Stomach (tissue), 4 donors: ENCODE data around the gene GLRA3.

Experiments
- CTCF ChIP-seq, 7 experiments: fragments of 450-650 bp in 4 of 7; fragments of 200-600 bp in 3 of 7; sonication (generic) in 3 of 7; IDR thresholded peaks; one replicate each; pipeline ENCODE4 v1.5.1; 2016 to 2019; ENCODE audit warnings: antibody characterized with exemption in 7 of 7, control low read depth in 2 of 7, mild to moderate bottlenecking in 1 of 7
- EP300 ChIP-seq: sonication (generic); formaldehyde crosslinking; IDR thresholded peaks from one replicate; pipeline ENCODE4 v1.6.1; 2017; ENCODE audit warnings: antibody characterized with exemption
- POLR2A ChIP-seq, 4 donors: fragments of 450-650 bp; IDR thresholded peaks; one replicate each; pipeline ENCODE4 v1.6.1; 2016; ENCODE audit warnings: antibody characterized with exemption in 4 of 4, control low read depth in 2 of 4, mild to moderate bottlenecking in 1 of 4, moderate library complexity in 1 of 4
- POLR2AphosphoS5 ChIP-seq, 3 donors: sonication (generic); formaldehyde crosslinking; IDR thresholded peaks; one replicate each; pipeline ENCODE4 v1.6.1; 2016; ENCODE audit warnings: antibody characterized with exemption in 3 of 3

DNA sequence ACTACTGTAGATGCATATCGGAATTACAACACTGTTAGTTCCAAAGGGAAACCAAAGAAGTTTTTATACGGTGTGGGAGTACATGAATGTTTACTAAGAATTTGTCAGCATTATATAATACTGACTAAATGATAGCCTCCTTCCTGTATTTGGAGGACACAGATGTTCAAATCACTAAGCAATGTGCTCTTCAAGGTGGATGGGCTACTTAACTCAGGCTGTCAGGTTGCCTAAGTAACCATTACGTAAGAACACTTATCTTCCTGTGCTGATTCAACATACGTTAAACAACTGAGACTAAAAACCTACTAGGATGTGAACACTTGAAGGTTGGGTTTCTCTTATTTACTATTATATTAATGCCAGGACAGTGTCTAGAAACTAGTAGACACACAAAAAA, 224.8 kb downstream of the GLRA3 start:
- TF ChIP-seq CTCF (IDR thresholded peaks at IDR 0.05) (no peak), POLR2A (IDR thresholded peaks at IDR 0.05) (no peak), EP300 (no peak), POLR2AphosphoS5 (IDR thresholded peaks at IDR 0.05) (peak in 2 of 3 donors; percentile 54 to 72)
